SK-N-MC (cell line): Measurements from ENCODE around the gene ATP1B2.

Source experiments
- EZH2 ChIP-seq: fragments of 200-600 bp; sonication (generic); IDR thresholded peaks from one replicate; pipeline ENCODE4 v1.6.1; 2017; ENCODE audit warnings: antibody characterized with exemption
- FOXP2 ChIP-seq: optimal IDR thresholded peaks from 2 replicates; pipeline ENCODE3; 2011; ENCODE audit warnings: mild to moderate bottlenecking, moderate library complexity; ENCODE audit not compliant: insufficient read depth; ENCODE audit errors: extremely low read length, control extremely low read depth
- POLR2AphosphoS5 ChIP-seq: IDR thresholded peaks from 2 replicates; pipeline ENCODE4 v1.6.1; 2012; ENCODE audit warnings: mild to moderate bottlenecking, low read depth, low read length, borderline replicate concordance

- TF ChIP-seq POLR2AphosphoS5 (no peak; the same call in 1 of the 2 replicates), EZH2 (no peak), FOXP2 (no peak)
These were observed at the start of gene ATP1B2 for GRCh38 chr17:7650509-7651096.
